Upper lobe of right lung (tissue), 1 donor: ENCODE measurements around the gene HOXA13. TPM values are rescaled to one million over a fixed set of nuclear protein-coding genes. Genes with fewer than 3 reads are reported as not detected.

Experiments used
- ATAC-seq: fragments of 200-7000 bp; cut with Tn5 transposase; one replicate; pipeline ENCODE4 v1.9.1; 2020; ENCODE audit warnings: mild to moderate bottlenecking, moderate library complexity
- DNase-seq: peaks from one replicate; pipeline ENCODE4 v3.0.0-alpha.2; 2020
- H3K27ac ChIP-seq: fragments of 200-600 bp; one replicate; pipeline ENCODE4 v1.8.0; 2022
- H3K27me3 ChIP-seq: fragments of 200-600 bp; one replicate; pipeline ENCODE4 v1.8.0; 2022; ENCODE audit warnings: mild to moderate bottlenecking
- H3K36me3 ChIP-seq: fragments of 200-600 bp; one replicate; pipeline ENCODE4 v1.8.0; 2022
- H3K4me1 ChIP-seq: fragments of 200-600 bp; one replicate; pipeline ENCODE4 v1.8.0; 2022
- H3K4me3 ChIP-seq: fragments of 200-600 bp; one replicate; pipeline ENCODE4 v1.8.0; 2022; ENCODE audit warnings: mild to moderate bottlenecking
- H3K9me3 ChIP-seq: fragments of 200-600 bp; one replicate; pipeline ENCODE4 v1.8.0; 2022
- CTCF ChIP-seq: fragments of 200-600 bp; IDR thresholded peaks from one replicate; pipeline ENCODE4 v1.8.0; 2022; ENCODE audit warnings: antibody characterized with exemption
- intact Hi-C: fragments of 100-400 bp; cut with DNase I; formaldehyde crosslinking; loops from one replicate; pipeline ENCODE4 v1.11.0; 2022
- total RNA-seq: library from RNA; stranded (reverse); fragmentation: NEBNext Ultra II Directional; extraction: Animal tissue kit (Norgen Biotek cat#: 25700); gene quantifications from one replicate; pipeline ENCODE4 v1.2.1, GENCODE V29; 2021
- donor health status: DM: no; HTN: yes; CAD: no; lungs with severe emphysema.

HOXA13 gene
- total RNA-seq, 1 donor from 2014 or later = not detected

GRCh38 chr7:27172823-27173510, 26.9 kb downstream of the HOXA13 start:
- intact Hi-C loops = no loop called here

GRCh38 chr7:27172315-27172774, 27.5 kb downstream of the HOXA13 start:
- no peaks in the 10 kb centered on the region for H3K36me3 ChIP-seq
- H3K27me3 ChIP-seq = peaks cover 100% of the 10 kb centered on the region
- H3K9me3 ChIP-seq = no peaks in the 10 kb centered on the region
- peak; percentile 32 for DNase-seq
- no peak for TF ChIP-seq CTCF
- intact Hi-C loops = no loop called here
- ATAC-seq = no peak
- no peak overlapping the region for H3K4me3 ChIP-seq
- no peak overlapping the region for H3K27ac ChIP-seq
- H3K4me1 ChIP-seq = peaks cover 27% of the 10 kb centered on the region

More at GRCh38 chr7:27172823-27173510, 26.9 kb downstream of the HOXA13 start:
- no peaks in the 10 kb centered on the region for H3K36me3 ChIP-seq
- H3K9me3 ChIP-seq = no peaks in the 10 kb centered on the region
- peak overlapping the region; percentile 51 for H3K27ac ChIP-seq
- peak; percentile 64 for DNase-seq
- H3K27me3 ChIP-seq = peaks cover 100% of the 10 kb centered on the region
- ATAC-seq = peak; percentile 13
- TF ChIP-seq CTCF = no peak
- peak overlapping the region; percentile 45 for H3K4me3 ChIP-seq
- peaks cover 27% of the 10 kb centered on the region for H3K4me1 ChIP-seq

GRCh38 chr7:27171637-27172314, 28.1 kb downstream of the HOXA13 start:
- intact Hi-C loops = no loop called here
- peaks cover 27% of the 10 kb centered on the region for H3K4me1 ChIP-seq
- no peak for TF ChIP-seq CTCF

GRCh38 chr7:27171325-27171636, 28.6 kb downstream of the HOXA13 start:
- no peak for TF ChIP-seq CTCF
- Histone ChIP-seq H3K9me3 (no peaks in the 10 kb centered on the region), H3K27me3 (peaks cover 100% of the 10 kb centered on the region), H3K27ac (no peak overlapping the region), H3K36me3 (no peaks in the 10 kb centered on the region), H3K4me3 (no peak overlapping the region), H3K4me1 (peaks cover 29% of the 10 kb centered on the region)
- ATAC-seq (no peak), DNase-seq (peak; percentile 31)
- intact Hi-C loops = no loop called here

More at GRCh38 chr7:27171637-27172314, 28.1 kb downstream of the HOXA13 start:
- no peaks in the 10 kb centered on the region for H3K9me3 ChIP-seq
- H3K27me3 ChIP-seq = peaks cover 100% of the 10 kb centered on the region
- ATAC-seq (no peak), DNase-seq (peak; percentile 55)
- H3K4me3 ChIP-seq = no peak overlapping the region
- H3K36me3 ChIP-seq = no peaks in the 10 kb centered on the region
- no peak overlapping the region for H3K27ac ChIP-seq

- no peak for TF ChIP-seq CTCF
- H3K36me3 ChIP-seq = no peaks in the 10 kb centered on the region
- H3K4me3 ChIP-seq = no peak overlapping the region
- intact Hi-C loops = no loop called here
- no peak for ATAC-seq
- H3K27ac ChIP-seq = no peak overlapping the region
- DNase-seq = no peak
- H3K9me3 ChIP-seq = no peaks in the 10 kb centered on the region
- H3K4me1 ChIP-seq = peaks cover 35% of the 10 kb centered on the region
- H3K27me3 ChIP-seq = peaks cover 100% of the 10 kb centered on the region
Measured at GRCh38 chr7:27170426-27171324, 29.2 kb downstream of the HOXA13 start.
